Hepatocyte (in vitro differentiated cells): Measurements from ENCODE around the gene ZNF579.

ENCODE experiments used
- CTCF ChIP-seq: fragments of 200-600 bp; sonication (generic); IDR thresholded peaks from 2 replicates; pipeline ENCODE4 v1.5.1; 2016; ENCODE audit warnings: antibody characterized with exemption, mild to moderate bottlenecking; ENCODE audit not compliant: poor library complexity
- EZH2 ChIP-seq: fragments of 200-600 bp; sonication (generic); IDR thresholded peaks from 2 replicates; pipeline ENCODE4 v1.6.1; 2016; ENCODE audit warnings: antibody characterized with exemption, mild to moderate bottlenecking, borderline replicate concordance
- EZH2phosphoT487 ChIP-seq: fragments of 200-600 bp; sonication (generic); IDR thresholded peaks from one replicate; pipeline ENCODE4 v1.6.1; 2018; ENCODE audit warnings: antibody characterized with exemption, mild to moderate bottlenecking, low read depth, moderate library complexity; ENCODE audit not compliant: unreplicated experiment, severe bottlenecking

DNA sequence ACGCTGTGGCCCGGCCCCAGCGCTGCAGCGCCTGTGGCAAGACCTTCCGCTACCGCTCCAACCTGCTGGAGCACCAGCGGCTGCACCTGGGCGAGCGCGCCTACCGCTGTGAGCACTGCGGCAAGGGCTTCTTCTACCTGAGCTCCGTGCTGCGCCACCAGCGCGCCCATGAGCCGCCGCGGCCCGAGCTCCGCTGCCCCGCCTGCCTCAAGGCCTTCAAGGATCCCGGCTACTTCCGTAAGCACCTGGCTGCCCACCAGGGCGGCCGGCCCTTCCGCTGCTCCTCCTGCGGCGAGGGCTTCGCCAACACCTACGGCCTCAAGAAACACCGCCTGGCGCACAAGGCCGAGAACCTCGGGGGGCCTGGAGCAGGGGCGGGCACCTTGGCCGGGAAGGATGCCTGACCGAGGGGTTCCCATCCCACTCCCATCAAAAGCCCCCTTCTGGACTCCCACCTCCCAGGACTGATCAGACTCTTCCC lies 35.8 kb upstream of the ZNF579 start:
- TF ChIP-seq CTCF (no peak), EZH2 (no peak), EZH2phosphoT487 (no peak)
